OCI-LY1 (cell line): ENCODE measurements around the gene RAB3D.
"Not testable (repeated sequence)": the region's sequence is repeated elsewhere in the genome, so short reads cannot be mapped to it uniquely, and the experiment has no call there.

ENCODE experiments used
- EZH2 ChIP-seq: fragments of 200-600 bp; sonication (generic), shearing (Covaris generic); IDR thresholded peaks from 2 replicates; pipeline ENCODE4 v1.8.0; 2017; ENCODE audit warnings: borderline replicate concordance, mixed run types, mild to moderate bottlenecking, antibody characterized with exemption, low read length, moderate library complexity, mixed read lengths
- TF ChIP-seq, protein P1 (sequence below): fragments of 200-600 bp; sonication (generic), shearing (Covaris generic); IDR thresholded peaks from 2 replicates; pipeline ENCODE4 v1.5.1; 2017; ENCODE audit warnings: mild to moderate bottlenecking, antibody characterized with exemption, low read length, moderate library complexity, mixed read lengths

DNA sequence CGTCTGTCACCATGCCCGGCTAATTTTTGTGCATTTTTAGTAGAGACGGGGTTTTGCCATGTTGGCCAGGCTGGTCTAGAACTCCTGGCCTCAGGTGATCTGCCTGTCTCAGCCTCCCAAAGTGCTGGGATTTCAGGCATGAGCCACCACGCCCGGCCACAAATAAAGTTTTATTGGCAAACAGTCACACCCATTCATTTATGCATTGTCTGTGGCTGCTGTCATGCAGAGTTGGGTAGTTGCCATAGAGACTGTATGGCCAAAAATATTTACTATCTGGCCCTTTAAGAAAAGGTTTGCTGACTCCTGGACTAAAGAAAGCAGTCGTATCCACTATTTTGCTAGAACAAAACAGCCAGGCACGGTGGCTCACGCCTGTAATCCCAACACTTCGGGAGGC, 5.6 kb downstream of the RAB3D start:
- TF ChIP-seq, protein P1, sequence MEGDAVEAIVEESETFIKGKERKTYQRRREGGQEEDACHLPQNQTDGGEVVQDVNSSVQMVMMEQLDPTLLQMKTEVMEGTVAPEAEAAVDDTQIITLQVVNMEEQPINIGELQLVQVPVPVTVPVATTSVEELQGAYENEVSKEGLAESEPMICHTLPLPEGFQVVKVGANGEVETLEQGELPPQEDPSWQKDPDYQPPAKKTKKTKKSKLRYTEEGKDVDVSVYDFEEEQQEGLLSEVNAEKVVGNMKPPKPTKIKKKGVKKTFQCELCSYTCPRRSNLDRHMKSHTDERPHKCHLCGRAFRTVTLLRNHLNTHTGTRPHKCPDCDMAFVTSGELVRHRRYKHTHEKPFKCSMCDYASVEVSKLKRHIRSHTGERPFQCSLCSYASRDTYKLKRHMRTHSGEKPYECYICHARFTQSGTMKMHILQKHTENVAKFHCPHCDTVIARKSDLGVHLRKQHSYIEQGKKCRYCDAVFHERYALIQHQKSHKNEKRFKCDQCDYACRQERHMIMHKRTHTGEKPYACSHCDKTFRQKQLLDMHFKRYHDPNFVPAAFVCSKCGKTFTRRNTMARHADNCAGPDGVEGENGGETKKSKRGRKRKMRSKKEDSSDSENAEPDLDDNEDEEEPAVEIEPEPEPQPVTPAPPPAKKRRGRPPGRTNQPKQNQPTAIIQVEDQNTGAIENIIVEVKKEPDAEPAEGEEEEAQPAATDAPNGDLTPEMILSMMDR, result not testable (repeated sequence)
- not testable (repeated sequence) for TF ChIP-seq EZH2
